Tibial nerve (tissue), 3 donors: ENCODE results near the gene ZBTB11.

Experiments used
- CTCF ChIP-seq, 5 experiments: fragments of 200-600 bp in 3 of 5; fragments of 450-650 bp in 2 of 5; sonication (generic) in 3 of 5; IDR thresholded peaks; one replicate each; pipeline ENCODE4 v1.5.1; 2016 to 2019; ENCODE audit warnings: antibody characterized with exemption in 5 of 5, mild to moderate bottlenecking in 3 of 5, moderate library complexity in 2 of 5
- POLR2A ChIP-seq, 2 donors: fragments of 450-650 bp; IDR thresholded peaks; one replicate each; pipeline ENCODE4 v1.6.1; 2017; ENCODE audit warnings: antibody characterized with exemption in 2 of 2, mild to moderate bottlenecking in 2 of 2, moderate library complexity in 2 of 2

DNA sequence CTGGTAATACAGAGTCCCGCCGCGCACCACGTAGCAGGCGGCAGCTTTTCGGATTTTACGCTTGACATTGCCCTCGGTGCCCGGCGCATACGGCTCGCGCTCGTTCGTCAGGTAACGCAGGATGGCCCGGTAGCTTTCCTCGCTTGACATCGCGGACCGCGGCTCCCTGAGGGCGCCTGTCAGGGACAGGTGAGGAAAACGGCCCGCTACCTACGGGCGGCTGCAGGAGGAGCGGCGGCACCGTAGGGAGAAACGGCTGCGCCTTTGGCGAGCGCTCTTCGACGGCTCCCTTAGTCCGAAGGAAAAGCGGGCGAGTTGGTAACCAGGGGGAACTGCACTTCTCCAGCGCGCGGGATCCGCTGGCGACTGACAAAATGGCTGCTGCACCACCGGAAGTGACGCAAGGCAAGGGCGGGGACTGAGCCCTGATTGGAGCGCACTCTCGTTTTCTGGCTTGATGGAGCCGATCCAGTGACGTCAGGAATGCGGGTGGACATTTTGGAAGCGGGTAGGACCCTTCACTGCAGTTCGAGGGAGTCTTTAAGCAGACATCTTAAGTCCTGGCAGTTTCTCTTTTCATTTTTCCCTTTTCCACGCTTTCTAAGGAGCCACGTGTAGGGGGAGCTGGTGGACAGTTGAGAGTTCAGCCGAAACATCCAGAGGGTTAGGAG, at the start of gene ZBTB11:
- TF ChIP-seq CTCF (IDR thresholded peaks at IDR 0.05), result peak; percentile 47 to 73 (median 51)
- peak; percentile 77 to 91 for TF ChIP-seq POLR2A (IDR thresholded peaks at IDR 0.05)
